ENCODE results near the gene ITGB6.

ITGB6 gene

GRCh38 chr2:160222546-160223283 lies 22.6 kb upstream of the ITGB6 start:
- no peak for DNase-seq (ENCODE audit: low read depth in 3 of 3, low spot score in 1 of 3)

- DNase-seq (ENCODE audit: low read depth in 3 of 3, low spot score in 1 of 3) = no peak
These were observed 21.6 kb upstream of the ITGB6 start for GRCh38 chr2:160221391-160222276.

DNA sequence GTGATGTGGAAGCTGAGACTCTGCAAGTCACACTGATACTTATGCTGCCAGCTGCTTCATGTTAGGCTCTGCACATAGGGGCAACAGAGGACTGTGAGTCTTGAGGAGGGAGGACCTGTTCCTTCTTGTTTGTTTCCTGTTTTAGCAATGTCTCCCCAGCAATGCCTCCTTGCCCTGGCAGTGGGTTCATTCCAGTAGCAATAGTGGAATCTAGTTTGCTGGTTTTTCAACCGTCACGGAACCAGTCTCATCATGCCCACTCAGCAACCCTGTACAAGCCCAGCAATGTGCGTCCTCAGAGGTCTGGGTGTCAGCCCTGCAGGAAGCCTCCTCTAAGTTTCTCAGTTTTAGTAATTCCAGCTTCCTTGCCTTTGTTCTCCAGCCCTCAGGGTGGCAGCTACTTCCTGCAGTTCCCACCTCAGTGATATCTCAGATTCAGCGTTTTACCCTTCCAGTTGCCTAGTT lies 20.5 kb upstream of the ITGB6 start:
- DNase-seq (ENCODE audit: low read depth in 3 of 3, low spot score in 1 of 3) = no peak

DNA sequence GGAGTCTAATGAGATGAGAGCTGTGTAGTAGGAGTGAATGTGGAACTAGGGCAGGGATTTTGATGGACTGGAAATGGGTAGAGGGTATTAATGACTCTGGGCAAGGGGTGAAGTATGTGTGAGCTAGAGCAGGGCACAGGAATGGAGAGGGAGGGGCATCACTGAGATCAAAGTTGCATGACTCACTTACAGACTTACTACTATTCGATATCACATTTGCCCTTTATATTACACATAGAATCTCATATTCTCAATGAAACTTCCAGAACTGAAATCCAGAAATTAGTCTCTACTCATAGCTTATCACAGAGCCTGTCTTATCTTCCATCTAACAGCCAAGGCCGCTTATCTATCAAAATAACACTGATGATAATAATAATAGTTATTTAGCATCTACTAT lies 20.0 kb upstream of the ITGB6 start:
- DNase-seq (ENCODE audit: low read depth in 3 of 3, low spot score in 1 of 3) = no peak

- no peak for DNase-seq (ENCODE audit: low read depth in 3 of 3, low spot score in 1 of 3)
These were observed 14.7 kb upstream of the ITGB6 start for GRCh38 chr2:160214461-160215445.

DNA sequence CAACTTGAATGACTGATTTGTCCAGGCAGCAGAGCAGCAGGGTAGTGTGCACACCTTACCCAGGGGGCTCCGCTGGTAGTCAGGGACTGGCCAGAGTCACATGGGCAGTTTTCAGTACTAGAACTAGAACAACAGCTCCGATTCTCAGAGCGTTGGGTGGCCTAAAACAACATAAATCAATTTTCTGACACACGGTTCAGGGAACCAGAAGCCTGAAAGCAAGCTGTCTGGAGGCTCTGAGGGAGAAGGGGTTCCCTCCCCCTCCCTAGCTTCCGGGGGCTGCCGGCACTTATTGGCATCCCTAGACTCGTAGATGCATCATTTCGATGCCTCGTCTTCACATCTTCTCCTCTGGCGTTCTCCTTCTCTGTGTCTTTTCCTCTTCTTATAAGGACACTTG lies 13.4 kb upstream of the ITGB6 start:
- no peak for DNase-seq (ENCODE audit: low read depth in 3 of 3, low spot score in 1 of 3)

DNA sequence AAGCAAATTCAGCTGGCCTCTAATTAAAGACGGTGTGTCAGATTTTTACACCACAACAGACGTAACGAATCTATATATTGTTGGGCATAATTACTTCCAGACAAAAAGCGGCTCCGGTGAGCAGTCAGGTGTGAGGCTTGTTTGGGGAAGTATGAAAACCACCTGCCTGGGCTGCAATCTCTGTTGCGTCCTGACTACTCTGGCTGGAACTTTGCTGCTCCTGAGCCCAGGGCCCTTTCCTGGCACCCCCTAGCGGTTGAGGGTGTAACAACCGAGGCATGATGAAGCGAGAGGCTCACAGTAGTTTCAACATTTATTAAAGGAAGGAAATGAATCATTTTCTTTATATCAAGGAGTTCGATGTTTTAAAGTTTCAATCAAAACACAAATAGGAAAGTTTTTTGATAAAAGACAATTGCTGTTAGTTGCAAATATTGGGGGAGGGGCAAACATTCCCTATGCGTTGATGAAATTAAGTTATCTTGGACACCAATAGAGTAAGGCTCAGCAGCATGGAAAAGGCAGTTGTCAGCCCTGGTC lies 10.6 kb upstream of the ITGB6 start:
- DNase-seq (ENCODE audit: low read depth in 3 of 3, low spot score in 1 of 3) = peak; percentile 21 to 55 (median 37)

GRCh38 chr2:160209516-160209856 lies 9.4 kb upstream of the ITGB6 start:
- DNase-seq (ENCODE audit: low read depth in 3 of 3, low spot score in 1 of 3) = no peak

DNA sequence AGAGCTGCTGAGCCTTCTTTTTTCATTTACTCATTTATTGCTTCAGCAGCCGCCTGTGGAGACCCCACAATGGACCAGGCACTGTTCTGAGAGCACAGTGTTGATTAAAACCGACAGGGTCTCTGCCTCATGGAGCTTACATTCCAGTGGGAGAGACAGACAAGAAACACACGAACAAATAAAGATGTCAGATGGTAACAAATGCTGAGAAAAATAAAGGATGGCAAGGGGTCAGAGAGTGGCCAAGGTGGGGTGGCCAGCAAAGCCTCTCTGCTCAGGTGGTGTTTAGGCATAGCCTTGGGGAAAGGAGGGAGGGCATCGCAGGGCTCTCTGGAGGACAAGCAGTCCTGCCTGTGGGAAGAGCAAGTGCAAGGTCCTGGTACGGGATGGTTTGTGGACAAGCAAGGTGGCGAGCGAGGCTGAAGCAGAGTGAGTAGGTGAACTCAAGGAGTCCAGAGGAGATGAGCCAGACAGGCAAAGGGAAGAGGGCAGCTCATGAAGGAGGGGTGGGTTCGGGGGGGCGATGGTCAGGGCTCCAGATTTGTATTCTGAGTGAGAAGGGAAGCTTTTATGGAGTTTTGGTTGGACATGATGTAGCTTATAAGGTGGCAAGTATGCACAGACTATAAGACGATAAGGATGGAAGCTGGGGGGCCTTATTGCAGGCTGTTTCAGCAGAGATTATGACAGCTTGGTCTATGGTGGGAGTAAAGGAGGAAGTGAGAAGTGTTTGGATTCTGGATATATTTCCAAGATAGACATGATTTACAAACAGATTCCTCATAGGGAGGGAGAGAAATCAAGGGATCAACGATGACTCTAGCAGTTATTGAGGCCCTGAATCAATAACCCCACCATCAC lies 8.8 kb upstream of the ITGB6 start:
- DNase-seq (ENCODE audit: low read depth in 3 of 3, low spot score in 1 of 3) = no peak

GRCh38 chr2:160207804-160208654 lies 8.0 kb upstream of the ITGB6 start:
- no peak for DNase-seq (ENCODE audit: low read depth in 3 of 3, low spot score in 1 of 3)

GRCh38 chr2:160207271-160207670 lies 7.2 kb upstream of the ITGB6 start:
- no peak for DNase-seq (ENCODE audit: low read depth in 3 of 3, low spot score in 1 of 3)

- DNase-seq (ENCODE audit: low read depth in 3 of 3, low spot score in 1 of 3) = no peak
These were observed 6.4 kb upstream of the ITGB6 start for GRCh38 chr2:160206436-160206835.

GRCh38 chr2:160205505-160205904 lies 5.4 kb upstream of the ITGB6 start:
- DNase-seq (ENCODE audit: low read depth in 3 of 3, low spot score in 1 of 3) = no peak

- DNase-seq (ENCODE audit: low read depth in 3 of 3, low spot score in 1 of 3) = no peak
These were observed 3.4 kb upstream of the ITGB6 start for GRCh38 chr2:160203422-160203821.

DNA sequence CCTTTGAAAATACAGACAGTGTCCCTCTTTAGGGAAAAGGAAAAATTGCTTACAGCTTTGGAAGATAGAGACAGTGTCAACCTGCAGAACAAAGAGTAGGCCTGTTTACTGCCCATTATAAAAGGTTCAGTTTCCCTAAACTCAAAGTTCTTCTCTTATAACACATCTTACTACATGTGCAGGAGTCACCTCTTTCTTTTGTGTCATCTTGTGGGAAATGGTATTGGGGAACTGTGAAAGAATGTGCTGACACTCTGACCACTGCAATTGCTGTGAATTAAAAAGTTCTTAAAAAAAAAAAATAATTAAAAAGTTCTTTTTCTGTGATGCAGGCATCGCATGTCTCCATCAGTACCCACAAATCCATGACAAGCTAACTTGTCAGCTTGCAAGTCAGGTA lies 2.9 kb upstream of the ITGB6 start:
- DNase-seq (ENCODE audit: low read depth in 3 of 3, low spot score in 1 of 3) = no peak

DNA sequence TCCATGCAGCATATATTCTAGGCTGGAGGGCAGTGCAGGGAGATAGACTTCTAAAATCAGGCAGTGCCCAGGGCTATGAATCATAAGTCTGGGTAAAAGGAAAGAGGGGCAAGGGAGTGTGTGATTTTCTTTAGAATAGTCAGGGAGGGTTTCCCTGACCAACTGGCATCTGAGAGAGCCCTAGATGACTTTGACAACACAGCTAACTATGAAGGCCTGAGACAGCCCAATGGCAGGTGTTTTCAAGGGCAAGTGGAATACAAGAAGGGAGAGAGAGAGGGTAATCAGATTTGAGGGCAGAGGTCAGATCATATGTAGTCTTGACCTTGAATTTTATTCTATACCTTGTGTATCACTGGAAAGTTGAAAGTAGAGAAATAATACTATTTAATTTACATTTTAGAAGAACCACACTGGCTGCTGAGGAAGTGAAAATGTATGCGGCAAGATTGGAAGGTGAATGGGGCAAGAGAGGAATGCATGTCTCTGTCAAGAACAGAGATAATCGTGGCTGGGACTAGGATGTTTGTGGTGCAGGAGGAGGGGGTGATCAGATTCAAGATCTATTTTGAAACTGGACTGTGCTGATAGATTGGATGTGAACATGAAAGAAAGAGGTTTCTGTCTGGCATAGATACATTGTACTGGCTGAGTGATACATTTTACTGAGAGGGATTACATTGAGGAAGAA lies 1.9 kb upstream of the ITGB6 start:
- no peak for DNase-seq (ENCODE audit: low read depth in 3 of 3, low spot score in 1 of 3)

DNA sequence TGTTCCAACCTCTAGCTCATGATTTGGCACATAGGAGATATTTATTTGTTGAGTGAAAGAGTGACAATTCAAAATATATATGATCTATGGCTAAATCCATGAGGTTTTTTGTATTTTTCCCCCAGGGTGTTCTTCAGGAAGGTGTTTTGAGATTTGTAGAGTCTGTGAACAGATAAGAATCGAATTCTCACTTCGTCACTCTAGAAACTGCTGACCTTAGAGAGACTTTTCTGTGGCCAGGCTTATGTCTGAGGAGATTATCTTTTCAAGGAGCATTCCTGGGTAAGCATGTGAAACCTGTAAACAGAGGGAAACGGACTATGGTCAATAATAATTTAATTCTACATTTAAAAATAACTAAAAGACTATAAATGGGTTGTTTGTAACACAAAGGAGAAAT lies 849 bp upstream of the ITGB6 start:
- DNase-seq (ENCODE audit: low read depth in 3 of 3, low spot score in 1 of 3) = no peak

GRCh38 chr2:160199053-160199452 lies 1.0 kb downstream of the ITGB6 start:
- DNase-seq (ENCODE audit: low read depth in 3 of 3, low spot score in 1 of 3) = no peak

DNA sequence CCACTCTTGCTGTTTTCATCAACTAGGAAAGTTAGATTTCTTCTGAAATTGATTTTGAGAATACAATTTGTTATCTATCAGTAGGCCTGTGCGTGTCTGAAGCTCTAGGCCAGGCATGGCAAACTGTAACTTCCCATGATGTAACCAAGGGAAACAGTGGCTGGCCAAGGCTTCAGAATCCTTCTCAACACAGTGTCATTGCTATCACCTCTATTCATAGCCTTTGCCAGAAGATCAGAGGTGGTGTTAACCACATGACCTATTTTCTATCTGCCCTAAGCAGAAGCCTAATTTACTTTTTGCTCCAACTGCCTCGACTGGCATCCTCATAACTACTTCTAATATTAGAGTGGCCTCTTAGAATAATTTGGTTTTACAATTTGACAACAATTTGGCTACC lies 2.5 kb downstream of the ITGB6 start:
- DNase-seq (ENCODE audit: low read depth in 3 of 3, low spot score in 1 of 3) = no peak

Data from stimulated activated CD4-positive, alpha-beta T cell treated with anti-CD3 and anti-CD28 coated beads, TNF-alpha, amount 100 ng/mL, for 1 hour (primary cell).